GM21381 (cell line): Measurements from ENCODE around the gene EPHA7.

Source experiments
- ATAC-seq: cut with Tn5 transposase; IDR thresholded peaks from one replicate; pipeline ENCODE4 v1.9.1; 2021; ENCODE audit warnings: mild to moderate bottlenecking, moderate library complexity; ENCODE audit not compliant: unreplicated experiment

The EPHA7 gene

DNA sequence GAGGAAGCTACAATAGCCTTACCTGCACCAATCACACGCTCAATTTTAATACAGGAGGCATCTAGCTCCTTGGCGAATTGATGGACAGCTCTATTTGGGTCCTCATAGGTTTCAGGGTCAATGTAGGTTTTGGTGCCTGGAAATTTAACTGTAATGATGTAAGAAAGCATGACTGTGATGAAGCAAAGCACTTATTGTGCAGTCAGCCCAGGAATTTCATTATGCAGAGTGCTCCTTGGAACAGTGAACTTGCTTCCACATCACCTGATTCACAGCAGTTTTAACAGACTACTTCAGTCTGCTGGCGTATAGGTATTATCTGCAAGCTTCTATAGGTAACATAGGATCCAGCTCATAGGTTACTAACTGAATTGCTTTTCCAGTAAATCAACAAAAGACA is 160.0 kb downstream of the EPHA7 start:
- no peak for ATAC-seq

DNA sequence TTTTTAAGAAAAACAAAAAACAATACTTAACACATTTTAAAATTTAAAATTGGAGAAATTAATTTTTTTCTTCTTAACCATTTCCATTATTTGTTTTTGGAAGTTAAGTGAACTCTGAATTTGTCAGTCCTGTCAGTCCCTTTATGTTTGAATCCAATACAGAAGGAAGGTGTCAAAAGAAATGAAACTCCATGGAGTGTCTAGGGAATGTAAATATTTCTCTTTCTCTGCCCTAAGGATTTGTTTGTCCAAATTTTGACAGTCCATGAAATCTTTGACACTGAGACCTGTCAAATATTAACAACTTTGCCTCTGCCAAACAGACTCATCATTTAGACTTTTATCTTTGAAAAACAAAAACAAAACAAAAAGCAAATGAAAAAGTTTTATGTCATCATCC is 166.4 kb downstream of the EPHA7 start:
- no peak for ATAC-seq

DNA sequence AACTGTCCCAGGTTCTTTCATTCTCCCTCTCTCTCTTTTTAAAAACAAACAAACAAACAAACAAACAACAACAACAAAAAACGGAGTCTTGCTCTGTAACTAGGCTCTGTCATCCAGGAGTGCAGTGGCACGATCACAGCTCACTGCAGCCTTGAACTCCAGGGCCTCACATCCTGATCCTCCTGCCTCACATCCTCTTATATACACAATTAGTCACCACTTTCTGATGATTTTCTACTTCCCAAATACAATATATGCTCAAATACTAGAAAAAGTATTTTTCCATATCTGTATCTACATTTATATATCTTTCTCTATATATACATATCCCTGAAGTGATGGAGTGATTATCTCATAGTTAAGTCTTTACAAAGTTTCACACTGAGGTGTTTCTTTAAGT is 170.7 kb downstream of the EPHA7 start:
- no peak for ATAC-seq

DNA sequence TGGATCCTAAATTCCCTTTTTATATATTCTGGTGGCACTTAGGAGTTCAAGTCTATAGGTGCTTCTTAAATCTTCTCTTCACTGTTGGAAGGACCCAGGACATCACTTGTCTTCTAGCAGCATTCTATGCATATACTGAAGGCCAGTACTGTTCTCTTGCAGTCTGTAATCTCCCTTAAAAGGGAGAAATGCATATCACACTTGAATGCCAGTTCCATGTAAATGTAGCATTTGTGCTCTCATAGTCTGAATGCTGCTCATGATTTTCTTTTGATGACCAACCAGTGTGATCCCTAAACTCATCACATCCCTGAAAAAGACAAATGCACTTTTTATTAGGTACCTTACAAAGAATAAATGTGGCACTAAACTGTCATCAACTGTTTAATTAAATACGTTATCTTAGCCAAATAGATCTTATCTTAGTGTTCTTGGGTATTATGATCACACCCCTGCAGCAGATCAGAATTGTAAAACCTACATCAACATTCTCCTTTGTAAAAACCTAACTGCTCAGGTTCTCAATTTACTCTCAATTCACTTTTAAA is 176.1 kb downstream of the EPHA7 start:
- ATAC-seq, result no peak

DNA sequence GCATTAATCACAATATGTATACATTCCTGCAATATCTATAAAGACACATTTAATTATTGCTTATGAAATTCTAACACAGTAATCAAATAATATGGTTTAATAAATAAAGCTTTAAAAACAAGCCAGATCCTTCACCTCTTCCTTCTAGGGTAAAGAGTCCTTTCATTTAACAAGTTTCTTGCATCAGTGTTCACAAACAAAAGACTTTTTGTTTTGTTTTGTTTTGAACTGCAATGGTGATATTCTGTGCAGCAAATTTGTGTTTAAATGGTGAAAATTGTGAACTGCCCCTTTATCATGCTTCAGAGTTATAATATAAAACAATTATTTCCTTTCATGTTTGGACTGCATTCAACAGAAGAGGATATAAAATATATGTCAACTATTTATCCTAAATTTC is 177.3 kb downstream of the EPHA7 start:
- ATAC-seq, result no peak

DNA sequence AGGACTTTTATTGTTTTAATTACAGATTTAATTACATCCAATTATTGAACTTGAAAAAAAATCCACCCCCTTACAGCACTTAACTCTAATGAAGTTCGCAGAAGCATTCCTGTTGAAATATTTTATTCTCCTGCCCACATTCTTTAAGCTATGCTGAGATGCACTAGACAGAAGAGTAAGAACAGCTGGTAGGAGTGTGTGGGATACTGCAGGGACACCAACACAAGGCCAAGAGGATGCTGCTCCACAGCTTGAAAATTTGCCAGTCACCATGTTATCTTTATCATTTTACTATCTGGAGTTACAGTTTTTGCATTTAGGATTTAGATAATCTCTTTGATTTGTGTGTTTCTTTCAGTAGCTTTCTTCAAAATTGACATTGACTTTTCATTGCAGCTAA is 180.7 kb downstream of the EPHA7 start:
- no peak for ATAC-seq

DNA sequence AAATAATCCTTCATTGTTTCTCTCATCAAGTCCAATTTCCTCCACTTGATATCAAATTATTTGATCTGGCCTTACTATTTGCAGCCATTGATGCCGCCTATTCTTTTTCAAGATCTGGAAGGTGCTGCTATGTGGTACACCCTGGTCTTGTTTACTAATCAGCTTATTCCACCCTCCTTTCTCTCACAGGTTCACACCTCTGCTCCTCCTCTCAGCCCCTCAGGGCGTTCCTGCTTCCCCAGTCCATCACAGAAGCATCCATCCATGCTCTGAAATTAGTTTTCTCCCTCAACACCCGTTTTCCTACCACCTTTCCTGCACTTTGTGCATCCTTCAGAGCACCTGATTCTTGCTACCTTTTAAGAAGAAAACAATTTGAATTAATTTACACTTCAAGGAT is 183.6 kb downstream of the EPHA7 start:
- ATAC-seq, result no peak

DNA sequence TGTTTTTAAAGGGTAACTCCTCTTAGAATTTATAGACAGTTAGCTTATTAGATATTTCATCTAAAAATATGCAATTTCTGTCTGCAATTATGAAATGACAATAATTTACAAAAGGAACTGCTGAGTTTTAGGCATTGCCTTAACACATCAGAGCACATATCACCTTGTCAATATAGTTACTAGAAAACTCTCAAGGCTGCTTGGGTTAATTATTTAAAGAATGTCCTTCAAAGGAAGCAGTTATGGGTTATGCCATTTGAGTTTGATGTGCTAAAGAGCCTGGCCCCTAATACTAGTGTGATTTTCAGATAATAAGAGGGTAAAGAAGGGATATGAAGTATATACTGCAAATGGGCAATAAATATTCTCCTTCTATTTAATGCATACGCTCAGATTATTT is 192.5 kb downstream of the EPHA7 start:
- ATAC-seq, result no peak

DNA sequence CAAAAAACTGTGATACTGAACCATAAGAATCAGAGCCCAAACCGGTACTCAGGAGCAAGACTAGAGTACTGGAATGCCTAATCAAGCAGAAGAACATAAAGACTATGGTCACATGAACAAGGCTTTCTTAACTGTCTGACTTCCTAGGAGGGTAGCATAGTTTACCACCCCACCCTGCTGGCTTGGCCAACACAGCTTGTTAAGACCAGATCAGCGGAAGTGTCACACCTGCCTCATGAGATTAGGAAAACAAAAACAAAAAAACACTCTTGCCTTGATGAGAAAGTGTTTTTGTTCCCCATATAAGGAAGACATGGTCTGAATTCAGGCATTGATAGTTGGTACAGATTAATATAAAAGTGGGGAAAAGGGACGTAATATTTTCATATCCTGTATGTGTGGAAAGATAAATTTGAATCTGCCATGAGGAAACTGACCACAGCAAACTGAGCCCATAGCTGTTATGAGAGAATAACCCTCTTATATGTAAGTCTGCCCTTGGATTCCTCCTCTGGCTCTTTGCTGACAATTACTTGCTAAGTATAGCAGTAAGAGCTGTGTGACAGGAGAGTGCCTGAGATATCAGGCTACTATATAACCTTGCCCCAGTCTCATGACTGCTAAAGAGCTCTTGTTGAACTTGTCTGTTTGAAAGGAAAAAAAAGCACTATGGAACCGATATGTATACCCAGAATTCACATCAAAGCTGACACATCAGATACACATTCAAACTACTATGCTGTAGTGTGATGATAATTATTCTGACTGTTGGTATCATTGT is 197.1 kb downstream of the EPHA7 start:
- ATAC-seq, result no peak

DNA sequence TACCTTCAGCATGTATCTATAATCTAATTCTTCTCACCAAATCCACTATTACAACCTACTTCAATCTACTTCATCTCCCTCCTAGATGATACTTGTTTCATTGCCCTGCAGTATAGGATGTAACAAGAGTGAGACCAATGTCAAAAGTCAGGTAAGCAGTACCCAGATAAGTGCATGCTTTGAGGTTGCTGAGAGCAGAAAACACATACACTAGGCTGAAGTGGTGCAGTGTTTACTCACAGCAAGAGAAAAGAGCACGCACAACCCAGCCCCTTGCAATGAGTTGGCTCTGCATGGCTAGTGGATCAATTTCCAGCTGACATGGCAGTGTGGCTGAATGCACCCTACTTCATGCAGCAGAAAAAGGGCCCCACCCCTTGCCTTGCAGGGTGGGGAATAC is 199.9 kb downstream of the EPHA7 start:
- ATAC-seq, result no peak

DNA sequence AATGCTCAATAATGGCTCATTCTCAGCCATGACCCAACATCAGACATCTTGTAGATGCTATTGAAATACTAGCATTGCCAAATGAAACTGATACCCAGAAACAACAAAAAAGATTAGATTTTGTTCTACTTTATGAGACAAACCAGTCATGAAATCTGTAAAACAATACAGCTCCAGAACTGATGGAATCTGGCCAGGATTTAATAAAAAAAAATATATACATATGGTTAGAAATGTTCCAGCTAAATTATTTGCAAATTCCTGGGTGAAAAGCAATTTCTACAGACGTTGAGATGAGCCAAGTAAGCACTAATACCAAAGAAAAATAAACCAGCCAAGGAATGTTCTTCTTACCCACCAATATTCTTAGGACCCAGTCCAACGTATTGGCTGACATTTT is 201.3 kb downstream of the EPHA7 start:
- ATAC-seq, result no peak

DNA sequence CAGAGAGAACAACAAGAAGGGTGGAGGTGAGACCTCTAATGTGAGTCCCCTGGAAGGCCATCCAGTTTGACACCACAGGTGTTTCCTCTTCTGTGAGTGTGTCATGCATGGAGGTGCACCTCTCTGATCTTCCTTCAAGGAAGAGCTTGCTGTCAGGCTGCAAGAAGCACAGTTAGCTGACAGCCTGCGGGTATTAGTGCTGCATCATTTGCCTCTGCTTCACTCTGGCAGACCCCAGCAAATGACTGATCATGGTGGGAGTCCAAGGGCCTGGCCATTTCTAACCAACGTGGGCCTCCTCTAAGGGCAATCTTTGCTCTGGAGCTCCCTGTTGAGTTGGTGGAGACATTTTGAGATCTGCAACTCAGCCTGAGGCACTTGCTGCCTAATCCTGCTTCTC is 206.3 kb downstream of the EPHA7 start:
- no peak for ATAC-seq

DNA sequence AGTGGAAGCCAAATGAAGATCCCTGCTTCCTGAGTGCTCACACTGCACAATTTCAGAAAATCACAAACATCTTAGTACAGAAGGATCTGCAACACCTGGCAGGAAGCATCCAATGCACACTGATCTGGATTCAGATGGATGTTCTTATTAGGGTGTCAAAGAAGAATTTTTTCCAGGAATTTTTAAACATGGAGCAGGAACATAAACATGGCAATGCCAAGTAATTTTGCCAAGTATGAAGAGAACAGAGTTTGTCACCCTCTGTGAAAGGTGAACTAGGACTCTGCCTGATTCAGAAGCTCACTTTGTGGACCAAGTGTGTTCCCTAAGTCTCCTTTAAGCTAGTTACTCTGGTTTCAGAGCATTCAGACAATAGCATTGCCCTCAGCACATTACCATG is 208.5 kb downstream of the EPHA7 start:
- no peak for ATAC-seq

DNA sequence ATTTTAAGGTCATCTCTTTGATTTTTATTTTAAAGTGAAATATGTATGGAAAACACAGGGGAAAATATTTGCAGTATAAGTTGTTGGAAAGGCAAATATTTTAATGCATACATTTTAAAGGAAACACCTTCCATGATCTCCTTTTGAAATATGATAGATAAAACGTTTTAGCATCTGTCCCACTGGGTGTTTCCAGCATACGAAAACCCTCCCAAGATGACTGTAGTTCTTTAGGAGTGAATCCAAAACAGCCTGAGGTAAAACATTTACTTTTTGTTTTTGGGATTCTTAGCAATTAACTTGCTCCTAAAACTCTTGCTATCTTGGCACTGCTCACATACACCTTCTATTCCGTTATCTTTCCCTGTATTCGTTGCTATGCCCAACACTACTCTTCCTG is 210.0 kb downstream of the EPHA7 start:
- no peak for ATAC-seq

DNA sequence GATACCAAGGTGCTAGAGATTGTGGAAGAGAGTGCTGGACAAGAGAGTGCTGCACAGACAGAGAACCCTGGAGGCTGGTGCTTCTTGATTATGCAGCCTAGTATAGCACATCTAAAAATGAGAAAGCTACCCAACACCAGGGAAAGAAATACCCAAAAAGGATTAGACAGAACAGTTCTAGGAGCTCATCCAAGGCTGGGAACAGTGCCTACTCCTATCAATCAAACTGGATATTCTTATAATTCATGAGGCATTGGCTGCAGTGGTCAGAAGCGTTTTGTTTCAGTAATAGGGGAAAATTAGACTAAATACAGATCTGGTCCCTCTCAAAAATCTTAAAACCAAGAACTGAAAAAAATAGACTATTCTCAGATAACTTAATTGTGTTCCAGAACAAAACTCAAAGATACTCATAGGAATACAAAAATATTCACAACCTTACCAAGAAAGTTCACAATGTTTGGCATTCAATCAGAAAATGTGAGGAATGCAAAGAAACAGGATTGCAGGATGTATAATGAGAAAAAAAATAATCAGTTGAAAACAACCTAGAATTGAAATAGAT is 222.9 kb downstream of the EPHA7 start:
- no peak for ATAC-seq

DNA sequence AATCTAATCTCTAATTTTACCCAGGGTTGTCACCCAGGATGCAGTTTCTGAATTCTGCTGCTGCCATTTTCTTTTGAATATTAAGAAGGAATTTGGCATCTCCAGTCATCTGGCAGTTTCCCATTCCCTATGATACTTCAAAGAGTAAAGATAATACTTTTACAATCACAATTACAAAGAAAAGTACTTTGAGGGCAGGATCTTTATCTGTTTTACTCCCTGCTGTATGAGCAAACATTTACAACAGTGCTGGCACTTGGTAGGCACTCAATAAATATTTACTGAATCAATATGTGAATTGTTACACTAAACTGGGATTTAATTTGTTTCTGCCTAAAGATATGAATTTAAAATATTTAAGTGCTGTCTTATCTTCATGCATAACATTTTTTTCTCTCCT is 224.9 kb downstream of the EPHA7 start:
- ATAC-seq, result no peak

DNA sequence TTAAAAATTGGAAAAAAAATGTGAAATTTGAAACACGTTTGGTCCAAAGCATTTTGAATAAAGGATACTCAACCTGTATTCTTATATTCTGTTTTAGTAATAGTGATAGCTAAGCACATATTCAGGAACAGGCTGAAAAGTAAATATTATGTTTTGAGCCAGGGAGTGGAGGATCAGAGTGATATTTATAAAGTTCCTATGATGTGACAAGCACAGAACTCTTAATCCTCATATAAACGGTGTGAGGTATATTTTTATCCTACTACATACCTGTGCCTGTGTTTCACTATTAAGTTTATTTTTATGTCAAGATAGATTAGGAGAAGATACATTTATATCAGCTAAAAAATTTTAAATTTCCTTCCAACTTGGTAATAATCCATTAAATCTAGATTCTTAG is 225.5 kb downstream of the EPHA7 start:
- ATAC-seq, result no peak
